Embryonic facial prominence (tissue), 1 donor: Measurements from ENCODE around the gene GRAP2.
"Not testable (repeated sequence)": the region's sequence is repeated elsewhere in the genome, so short reads cannot be mapped to it uniquely, and the experiment has no call there.

ENCODE experiments used
- DNase-seq: peaks from one replicate; pipeline ENCODE4 v3.0.0-alpha.2; 2016; ENCODE audit errors: extremely low spot score

Gene GRAP2

GRCh38 chr22:39897841-39898240, 3.0 kb upstream of the GRAP2 start:
- no peak for DNase-seq

- no peak for DNase-seq
Observed at GRCh38 chr22:39898997-39899396, 1.9 kb upstream of the GRAP2 start.

DNA sequence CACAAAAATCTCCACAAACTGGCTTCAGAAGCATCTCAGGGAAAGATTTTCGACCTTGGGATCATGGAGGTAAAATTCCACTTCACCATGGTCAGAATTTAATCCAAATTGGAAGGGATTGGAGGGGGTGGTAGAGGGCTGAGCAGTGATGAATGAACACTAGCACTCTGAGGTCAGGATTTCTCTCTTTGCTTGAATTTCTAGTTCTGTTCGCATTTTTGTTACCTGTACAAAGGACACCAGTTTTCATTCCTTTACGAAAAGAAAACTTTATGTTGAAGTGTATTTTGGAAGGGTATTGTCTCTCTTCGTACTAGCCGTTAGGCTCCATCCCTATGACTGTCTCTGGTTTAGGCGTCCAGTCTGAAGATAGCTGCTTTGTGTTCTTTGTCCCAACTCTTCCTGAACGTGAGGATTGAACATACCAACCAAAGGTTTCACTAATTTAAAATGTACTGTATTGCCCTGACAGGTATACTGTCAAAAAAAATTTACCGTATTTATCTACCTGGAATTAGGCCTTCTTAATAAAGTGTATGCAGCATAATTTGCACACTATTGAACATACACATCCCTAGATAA, 772 bp downstream of the GRAP2 start:
- DNase-seq: no peak

GRCh38 chr22:39904024-39904423, 3.1 kb downstream of the GRAP2 start:
- not testable (repeated sequence) for DNase-seq

- DNase-seq: no peak
Observed at GRCh38 chr22:39904862-39905261, 4.0 kb downstream of the GRAP2 start.

GRCh38 chr22:39905687-39906086, 4.8 kb downstream of the GRAP2 start:
- no peak for DNase-seq

GRCh38 chr22:39906207-39906606, 5.3 kb downstream of the GRAP2 start:
- no peak for DNase-seq

GRCh38 chr22:39907047-39907446, 6.2 kb downstream of the GRAP2 start:
- DNase-seq: no peak

DNA sequence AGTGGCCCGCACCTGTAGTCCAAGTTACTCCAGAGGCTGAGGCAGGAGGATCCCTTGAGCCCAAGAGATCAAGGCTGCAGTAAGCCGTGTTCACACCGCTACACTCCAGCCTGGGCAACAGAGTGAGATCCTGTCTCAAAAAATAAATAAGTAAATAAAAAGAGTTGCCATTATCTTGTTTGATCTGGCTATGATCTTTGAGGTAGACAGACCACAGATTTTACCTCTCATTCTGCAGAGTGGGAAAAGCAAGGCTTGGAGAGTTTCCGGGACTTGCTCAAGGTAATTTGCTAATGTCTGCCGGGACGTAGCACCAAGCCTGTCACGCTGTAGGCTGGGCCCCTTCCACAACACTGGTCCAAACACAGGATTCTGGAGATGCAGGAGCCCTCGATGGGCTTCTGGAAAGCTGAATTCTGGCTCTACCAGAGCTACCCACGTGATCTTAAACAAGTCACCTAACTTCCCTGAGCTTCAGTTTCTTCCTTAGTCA, 6.8 kb downstream of the GRAP2 start:
- no peak for DNase-seq

DNA sequence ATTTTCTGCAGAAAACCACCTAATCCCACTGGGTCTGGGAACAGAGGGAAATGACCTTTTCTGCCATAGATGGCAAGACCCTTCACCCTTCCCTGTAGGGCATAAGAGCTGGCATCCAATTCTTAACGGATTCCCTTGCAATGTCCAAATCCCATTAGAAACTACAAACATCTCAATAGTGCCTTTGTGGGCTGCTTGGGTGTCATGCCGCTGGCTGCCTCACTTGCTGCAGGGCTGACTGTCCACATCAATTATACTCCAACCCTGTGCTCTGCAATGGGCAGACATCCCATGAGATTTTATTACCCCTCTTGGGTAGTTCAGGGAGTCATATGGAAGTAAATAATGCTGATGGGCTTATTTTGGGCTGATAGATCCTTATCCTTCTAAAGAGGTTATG, 7.3 kb downstream of the GRAP2 start:
- DNase-seq: no peak

- no peak for DNase-seq
Observed at GRCh38 chr22:39908737-39909136, 7.9 kb downstream of the GRAP2 start.

- no peak for DNase-seq
Observed at GRCh38 chr22:39910876-39911613, 10.2 kb downstream of the GRAP2 start.

DNA sequence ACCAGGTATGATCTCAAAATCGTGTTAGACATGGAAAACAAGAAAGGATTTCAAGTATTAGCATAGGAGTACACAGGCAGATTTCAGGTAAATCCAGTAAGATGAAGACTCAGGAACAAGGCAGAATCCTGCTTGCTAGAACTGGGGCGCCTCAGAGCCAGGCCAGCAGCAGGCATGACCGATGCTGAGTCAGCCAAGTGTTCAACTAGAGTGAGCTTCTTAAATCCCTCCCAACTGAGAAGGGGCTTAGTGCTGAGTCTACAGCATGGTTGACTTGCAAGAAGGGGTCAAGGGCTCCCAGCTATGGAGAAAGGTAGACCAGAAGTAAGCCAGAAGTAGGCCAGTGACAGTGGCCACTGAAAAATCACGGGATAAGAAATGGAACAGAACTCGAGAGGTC, 12.4 kb downstream of the GRAP2 start:
- DNase-seq: no peak

- DNase-seq: no peak
Observed at GRCh38 chr22:39913886-39914285, 13.0 kb downstream of the GRAP2 start.

GRCh38 chr22:39914584-39914983, 13.7 kb downstream of the GRAP2 start:
- no peak for DNase-seq

- no peak for DNase-seq
Observed at GRCh38 chr22:39915295-39915726, 14.4 kb downstream of the GRAP2 start.

- DNase-seq: no peak
Observed at GRCh38 chr22:39916496-39916895, 15.6 kb downstream of the GRAP2 start.

DNA sequence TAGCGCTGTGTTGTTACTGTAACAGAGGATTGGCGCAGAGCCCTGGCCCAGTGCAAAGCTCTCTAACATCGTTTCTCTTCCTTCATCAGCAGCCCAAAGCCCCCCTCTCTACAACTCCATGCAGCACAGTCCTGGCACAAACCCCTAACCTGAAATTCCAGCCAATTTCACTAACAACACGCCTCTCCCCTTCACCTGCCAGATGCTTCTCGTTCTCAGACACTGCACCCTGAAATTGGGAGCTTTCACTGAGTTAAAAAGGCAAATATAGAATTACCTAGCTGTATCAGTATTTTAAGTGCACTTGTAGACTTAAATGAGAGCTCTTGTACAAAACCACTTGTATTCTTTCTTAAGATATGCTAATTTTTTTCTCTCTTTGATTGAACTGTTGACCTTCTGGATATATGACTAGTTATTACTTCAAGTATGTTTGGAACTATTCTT, 16.3 kb downstream of the GRAP2 start:
- DNase-seq: no peak

DNA sequence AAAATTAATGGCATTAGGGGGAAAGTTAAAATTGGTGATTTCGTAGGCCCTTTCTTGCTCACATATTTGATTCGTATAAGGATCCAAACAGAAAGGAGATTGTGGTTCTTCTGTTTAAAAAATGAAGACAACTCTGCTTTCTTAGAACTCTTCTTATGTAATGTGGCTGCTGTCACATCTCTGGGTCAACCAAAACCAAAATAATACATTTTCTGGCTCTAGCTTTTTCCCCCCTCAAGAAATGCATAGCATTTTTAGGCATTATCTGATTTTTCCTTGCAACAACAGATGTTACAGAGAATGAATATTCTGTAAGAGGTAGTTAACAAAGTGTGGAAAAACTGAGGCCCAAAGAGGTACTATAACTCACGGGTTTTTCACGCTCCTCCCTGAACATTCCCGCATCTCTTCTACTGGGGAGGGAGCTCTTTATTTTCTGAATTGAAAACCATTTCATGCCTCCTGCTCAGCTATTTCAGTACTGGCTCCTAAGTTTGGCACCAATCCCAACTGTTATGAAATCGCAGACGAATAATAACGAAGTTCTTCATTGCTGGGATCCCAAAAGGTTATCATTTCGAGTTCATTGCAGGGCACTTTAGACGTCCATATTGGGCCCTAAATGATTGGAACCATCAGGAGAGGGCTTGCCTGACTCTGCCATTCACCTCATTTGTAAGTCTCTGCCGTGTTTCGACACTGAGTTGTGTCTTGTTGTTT, 17.1 kb downstream of the GRAP2 start:
- DNase-seq: no peak

DNA sequence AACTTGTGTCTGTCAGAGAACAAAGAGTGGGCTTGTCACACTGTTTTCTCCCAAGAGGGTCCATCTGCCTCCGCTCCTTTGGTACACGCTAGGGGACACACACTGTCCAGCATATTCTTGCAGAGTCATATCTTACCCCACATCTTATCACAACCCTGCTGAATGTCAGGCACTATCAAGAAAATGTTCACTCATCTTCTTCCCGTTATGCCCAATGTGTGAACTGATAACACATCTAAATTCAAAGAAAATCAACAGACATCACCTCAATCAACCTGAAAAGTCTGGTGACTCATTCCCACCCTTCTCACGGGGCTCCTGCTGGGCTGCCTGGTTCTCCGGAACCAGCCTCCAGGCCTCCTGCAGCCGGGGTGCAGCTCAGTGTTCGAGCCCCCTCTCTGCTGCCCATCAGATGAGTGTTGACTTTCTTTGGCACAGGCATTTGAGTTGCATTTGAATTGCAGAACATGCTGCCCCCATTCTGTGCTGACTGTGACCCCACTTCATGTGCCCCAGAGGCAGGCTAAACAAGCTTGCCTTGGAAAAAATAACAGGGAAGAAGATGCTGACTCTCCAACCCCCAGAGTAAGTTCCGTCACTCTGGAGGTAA, 19.4 kb downstream of the GRAP2 start:
- DNase-seq: no peak

DNA sequence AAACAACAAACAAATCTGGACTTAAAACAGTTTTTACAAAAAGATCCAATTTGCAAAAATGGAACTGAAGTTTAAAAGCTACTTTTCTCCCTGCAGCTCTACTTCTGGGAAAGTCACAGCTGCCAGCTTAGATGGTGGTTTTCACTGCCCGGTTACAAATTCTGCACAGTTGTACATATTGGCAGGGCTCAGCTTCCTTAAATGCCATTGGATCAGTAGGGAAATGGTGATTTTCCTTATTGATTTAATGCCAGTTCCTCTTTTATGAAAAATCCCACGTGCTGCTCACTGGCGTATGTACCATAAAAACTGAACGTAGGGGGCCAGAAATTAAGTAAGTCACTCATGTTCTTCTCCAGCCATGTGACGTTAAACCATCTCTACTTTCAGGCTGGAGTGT, 22.8 kb downstream of the GRAP2 start:
- DNase-seq: no peak

- no peak for DNase-seq
Observed at GRCh38 chr22:39924286-39924685, 23.4 kb downstream of the GRAP2 start.
